Neutrophil (primary cell): ENCODE measurements around the gene ZNF653.
A peak's percentile ranks its signal among the peaks of the same experiment; 100 is the strongest.

Experiments
- H3K27ac ChIP-seq: fragments of 200-600 bp; sonication (generic); 2 replicates; pipeline ENCODE4 v1.5.1; 2016; ENCODE audit warnings: mild to moderate bottlenecking, moderate library complexity
- H3K27me3 ChIP-seq: fragments of 200-600 bp; sonication (generic); 2 replicates; pipeline ENCODE4 v1.6.0; 2016; ENCODE audit warnings: mild to moderate bottlenecking
- H3K36me3 ChIP-seq: fragments of 200-600 bp; sonication (generic); 2 replicates; pipeline ENCODE4 v1.5.1; 2017
- H3K4me1 ChIP-seq, 2 experiments: fragments of 200-600 bp in 1 of 2; sonication (generic) in 1 of 2; 1 replicate in 1 of 2; 2 replicates in 1 of 2; pipeline versions ENCODE4 v1.5.1 to v1.6.1; 2013 to 2016; ENCODE audit warnings: low read depth in 1 of 2, low read length in 1 of 2, mild to moderate bottlenecking in 1 of 2, moderate library complexity in 1 of 2; ENCODE audit not compliant: control insufficient read depth in 1 of 2, insufficient read depth in 1 of 2
- H3K4me3 ChIP-seq, 2 experiments: fragments of 200-600 bp in 1 of 2; sonication (generic) in 1 of 2; 1 replicate in 1 of 2; 2 replicates in 1 of 2; pipeline ENCODE4 v1.5.1; 2013 to 2016; ENCODE audit warnings: low read depth in 1 of 2, low read length in 1 of 2, mild to moderate bottlenecking in 1 of 2, moderate library complexity in 1 of 2
- H3K9me3 ChIP-seq: fragments of 200-600 bp; sonication (generic); 2 replicates; pipeline ENCODE4 v1.5.1; 2016
- CTCF ChIP-seq: fragments of 200-600 bp; sonication (generic); IDR thresholded peaks from 2 replicates; pipeline ENCODE4 v1.5.1; 2016; ENCODE audit warnings: antibody characterized with exemption

ZNF653 gene

GRCh38 chr19:11539495-11540365 is 34.1 kb upstream of the ZNF653 start:
- H3K27ac ChIP-seq: no peak overlapping the region
- H3K9me3 ChIP-seq: no peaks in the 10 kb centered on the region
- TF ChIP-seq CTCF: no peak
- H3K36me3 ChIP-seq: no peaks in the 10 kb centered on the region
- H3K4me1 ChIP-seq: peaks cover 11 to 12% of the 10 kb centered on the region in 2 experiments
- H3K27me3 ChIP-seq: peaks cover 53% of the 10 kb centered on the region
- H3K4me3 ChIP-seq: no peak overlapping the region

- Histone ChIP-seq H3K27me3 (peaks cover 53% of the 10 kb centered on the region), H3K27ac (no peak within 1 kb of the TSS), H3K4me3 (no peak within 1 kb of the TSS), H3K36me3 (no peaks in the 10 kb centered on the region), H3K4me1 (peaks cover 11 to 14% of the 10 kb centered on the region in 2 experiments), H3K9me3 (no peaks in the 10 kb centered on the region)
- TF ChIP-seq CTCF: no peak
Measured at GRCh38 chr19:11538232-11539036, 32.8 kb upstream of the ZNF653 start, which contains the start of gene CNN1. TSS of gene CNN1 (plus strand) at chr19:11538851. CDS start at chr19:11538928, 77 bp downstream.

- peaks cover 11 to 14% of the 10 kb centered on the region in 2 experiments for H3K4me1 ChIP-seq
- no peaks in the 10 kb centered on the region for H3K9me3 ChIP-seq
- H3K36me3 ChIP-seq: no peaks in the 10 kb centered on the region
- peak overlapping the region; percentile 6 to 36 for H3K4me3 ChIP-seq
- no peak overlapping the region for H3K27ac ChIP-seq
- H3K27me3 ChIP-seq: peaks cover 42% of the 10 kb centered on the region
- TF ChIP-seq CTCF: peak; percentile 67
Measured at GRCh38 chr19:11535792-11536595, 30.4 kb upstream of the ZNF653 start.

GRCh38 chr19:11534948-11535347 is 29.3 kb upstream of the ZNF653 start:
- Histone ChIP-seq H3K9me3 (no peaks in the 10 kb centered on the region), H3K4me1 (peaks cover 11 to 14% of the 10 kb centered on the region in 2 experiments), H3K27me3 (peaks cover 32% of the 10 kb centered on the region), H3K27ac (peak overlapping the region; percentile 55), H3K4me3 (no peak overlapping the region), H3K36me3 (no peaks in the 10 kb centered on the region)
- no peak for TF ChIP-seq CTCF

- no peak for TF ChIP-seq CTCF
- H3K27me3 ChIP-seq: peaks cover 28% of the 10 kb centered on the region
- peaks cover 11 to 14% of the 10 kb centered on the region in 2 experiments for H3K4me1 ChIP-seq
- H3K9me3 ChIP-seq: no peaks in the 10 kb centered on the region
- H3K27ac ChIP-seq: peak overlapping the region; percentile 55
- no peaks in the 10 kb centered on the region for H3K36me3 ChIP-seq
- H3K4me3 ChIP-seq: no peak overlapping the region
Measured at GRCh38 chr19:11534538-11534937, 28.9 kb upstream of the ZNF653 start.
